Astrocyte of the cerebellum (primary cell): ENCODE measurements around the gene SIPA1L3.
"Not testable (repeated sequence)": the region's sequence is repeated elsewhere in the genome, so short reads cannot be mapped to it uniquely, and the experiment has no call there.

ENCODE experiments used
- DNase-seq: peaks from one replicate; pipeline ENCODE4 v3.0.0-alpha.2; 2011; ENCODE audit warnings: low read depth
- H3K4me3 ChIP-seq: 2 replicates; pipeline ENCODE4 v1.5.1; 2011; ENCODE audit warnings: mild to moderate bottlenecking, low read depth, low read length, moderate library complexity
- in situ Hi-C: cut with HindIII; loops from 2 replicates; pipeline ENCODE4 v1.10.0; 2017; ENCODE audit warnings: low sequenced_read_pairs
- TF ChIP-seq, protein P1 (sequence below): IDR thresholded peaks from 2 replicates; pipeline ENCODE4 v1.5.1; 2012; ENCODE audit warnings: low read length, low read depth, moderate library complexity, mild to moderate bottlenecking; ENCODE audit errors: missing control alignments

The SIPA1L3 gene

DNA sequence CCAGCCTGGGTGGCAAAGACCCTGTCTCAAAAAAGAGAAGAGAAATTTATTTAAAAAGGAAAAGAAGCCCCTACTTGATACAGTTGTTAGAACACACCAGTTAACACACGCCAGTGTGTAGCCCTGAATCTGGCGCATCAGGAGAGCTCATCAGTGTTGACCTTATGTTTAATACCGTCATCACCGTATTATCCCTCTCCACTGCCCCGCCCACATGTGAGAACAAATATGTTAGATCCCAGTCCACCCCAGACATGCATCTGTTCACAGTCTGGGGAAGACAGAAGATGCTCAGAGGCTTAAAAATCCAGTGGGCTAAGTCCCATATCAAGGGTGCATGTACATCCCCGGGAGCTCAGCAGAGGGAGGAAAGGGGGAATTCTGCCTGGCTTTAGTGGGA is 161.8 kb downstream of the SIPA1L3 start:
- DNase-seq: no peak
- H3K4me3 ChIP-seq: no peak overlapping the region
- TF ChIP-seq, protein P1, sequence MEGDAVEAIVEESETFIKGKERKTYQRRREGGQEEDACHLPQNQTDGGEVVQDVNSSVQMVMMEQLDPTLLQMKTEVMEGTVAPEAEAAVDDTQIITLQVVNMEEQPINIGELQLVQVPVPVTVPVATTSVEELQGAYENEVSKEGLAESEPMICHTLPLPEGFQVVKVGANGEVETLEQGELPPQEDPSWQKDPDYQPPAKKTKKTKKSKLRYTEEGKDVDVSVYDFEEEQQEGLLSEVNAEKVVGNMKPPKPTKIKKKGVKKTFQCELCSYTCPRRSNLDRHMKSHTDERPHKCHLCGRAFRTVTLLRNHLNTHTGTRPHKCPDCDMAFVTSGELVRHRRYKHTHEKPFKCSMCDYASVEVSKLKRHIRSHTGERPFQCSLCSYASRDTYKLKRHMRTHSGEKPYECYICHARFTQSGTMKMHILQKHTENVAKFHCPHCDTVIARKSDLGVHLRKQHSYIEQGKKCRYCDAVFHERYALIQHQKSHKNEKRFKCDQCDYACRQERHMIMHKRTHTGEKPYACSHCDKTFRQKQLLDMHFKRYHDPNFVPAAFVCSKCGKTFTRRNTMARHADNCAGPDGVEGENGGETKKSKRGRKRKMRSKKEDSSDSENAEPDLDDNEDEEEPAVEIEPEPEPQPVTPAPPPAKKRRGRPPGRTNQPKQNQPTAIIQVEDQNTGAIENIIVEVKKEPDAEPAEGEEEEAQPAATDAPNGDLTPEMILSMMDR: no peak
- in situ Hi-C loops: no loop called here

DNA sequence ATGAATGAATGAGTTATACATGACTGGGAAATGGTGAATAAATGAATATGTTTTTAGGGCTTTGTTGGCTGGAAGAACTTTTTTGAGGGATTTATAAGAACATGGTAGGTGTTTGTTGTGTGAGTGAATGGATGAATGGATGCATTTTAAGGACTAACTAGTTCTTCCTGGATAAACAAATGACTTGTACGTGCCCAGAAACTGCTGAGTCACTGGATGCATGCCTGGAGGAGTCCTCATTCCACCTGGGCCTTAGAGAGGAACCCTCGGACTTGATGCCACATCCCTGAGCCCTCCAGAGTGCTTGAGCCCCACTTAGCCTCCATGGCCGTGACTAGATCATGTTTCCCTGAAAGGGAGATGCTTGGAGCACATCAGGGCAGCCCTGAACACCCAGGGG is 163.6 kb downstream of the SIPA1L3 start:
- TF ChIP-seq, protein P1: no peak
- peak; percentile 13 for DNase-seq
- no peak overlapping the region for H3K4me3 ChIP-seq
- in situ Hi-C loops: no loop called here

- in situ Hi-C loops, DNase-seq, H3K4me3 ChIP-seq: not testable (repeated sequence)
Measured at GRCh38 chr19:38071054-38071453, 164.0 kb downstream of the SIPA1L3 start.

GRCh38 chr19:38071647-38072046 is 164.6 kb downstream of the SIPA1L3 start:
- no peak for DNase-seq
- TF ChIP-seq, protein P1: no peak
- in situ Hi-C loops: no loop called here
- no peak overlapping the region for H3K4me3 ChIP-seq

GRCh38 chr19:38072776-38073750 is 166.1 kb downstream of the SIPA1L3 start:
- no peak for DNase-seq
- no peak overlapping the region for H3K4me3 ChIP-seq
- TF ChIP-seq, protein P1: no peak
- in situ Hi-C loops: no loop called here

DNA sequence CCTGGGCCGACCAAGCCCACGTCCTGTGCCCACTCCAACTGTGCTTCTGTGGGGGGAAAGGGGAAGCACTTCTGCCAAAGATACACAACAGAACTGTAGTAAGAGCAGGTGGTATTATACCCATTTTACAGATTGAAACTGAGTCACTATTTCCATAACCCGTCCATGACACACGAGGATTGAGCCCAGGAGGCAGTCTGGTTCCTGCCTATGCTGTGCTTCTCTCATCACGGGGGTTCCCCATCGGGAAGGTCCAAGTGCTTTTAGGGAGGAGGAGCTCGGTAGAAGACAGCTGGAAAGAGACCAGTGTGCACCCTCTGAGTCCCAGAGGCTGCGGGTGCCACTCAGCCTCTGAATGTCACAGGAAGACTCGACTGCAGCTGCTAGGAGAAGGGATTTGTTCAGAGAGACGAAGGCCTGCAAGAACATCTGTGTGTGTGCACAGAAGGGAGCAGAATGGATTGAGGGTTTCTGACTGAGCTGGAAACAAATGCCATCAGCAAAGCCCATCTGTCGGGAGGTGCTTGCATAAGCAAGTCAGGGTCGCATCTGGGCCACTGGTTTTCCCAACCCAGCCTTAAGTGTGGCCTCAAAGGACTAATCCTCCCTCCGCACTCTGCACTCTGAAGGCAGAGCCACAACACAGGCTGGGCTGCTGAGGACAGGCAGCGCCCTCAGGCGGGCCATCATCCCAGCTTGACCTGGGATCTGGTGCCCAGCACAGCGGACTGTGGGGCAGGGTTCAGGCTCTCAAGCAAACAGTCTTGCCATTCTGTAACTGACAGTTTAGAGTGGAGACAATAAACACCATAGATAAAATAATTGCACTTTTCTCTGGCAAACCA is 167.1 kb downstream of the SIPA1L3 start:
- no peak overlapping the region for H3K4me3 ChIP-seq
- no peak for DNase-seq
- TF ChIP-seq, protein P1: no peak
- in situ Hi-C loops: no loop called here

- in situ Hi-C loops: no loop called here
- TF ChIP-seq, protein P1: no peak
- no peak for DNase-seq
- H3K4me3 ChIP-seq: no peak overlapping the region
Measured at GRCh38 chr19:38076337-38076736, 169.3 kb downstream of the SIPA1L3 start.
